Measurements from ENCODE around the gene HPS4. TPM values are rescaled to one million over a fixed set of nuclear protein-coding genes. Genes with fewer than 3 reads are reported as not detected.

HPS4 gene
- total RNA-seq, 2 experiments from 2014 or later, result 39.3 to 41.2 TPM

DNA sequence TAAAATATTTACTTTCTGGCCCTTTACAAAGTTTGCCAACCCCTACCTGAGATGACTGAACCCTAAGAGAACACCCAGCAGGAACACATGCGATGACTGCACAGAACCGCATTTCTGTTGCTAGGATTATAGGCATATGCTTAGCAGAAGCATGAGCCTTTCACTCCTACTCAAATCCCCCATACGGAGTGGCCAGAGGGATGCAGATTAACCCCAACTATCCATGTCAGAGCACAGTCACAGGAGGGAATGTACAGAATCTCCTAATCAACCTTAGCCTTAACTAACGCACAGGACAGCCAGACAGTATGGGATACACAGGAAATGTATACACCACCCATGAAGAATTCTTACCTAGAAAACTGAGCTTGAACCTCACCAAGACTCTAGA, 6.2 kb downstream of the HPS4 start:
- H3K4me3 Mint-ChIP-seq, result no peak overlapping the region
- peaks cover 47% of the 10 kb centered on the region for H3K36me3 Mint-ChIP-seq
- CTCF ChIA-PET, result interaction anchor here (1.0 to 1.5 kb wide), 3 partner anchors 25 to 193 kb away, joined by 3 to 5 read pairs (median 3); no protein-coding TSS in a partner anchor

DNA sequence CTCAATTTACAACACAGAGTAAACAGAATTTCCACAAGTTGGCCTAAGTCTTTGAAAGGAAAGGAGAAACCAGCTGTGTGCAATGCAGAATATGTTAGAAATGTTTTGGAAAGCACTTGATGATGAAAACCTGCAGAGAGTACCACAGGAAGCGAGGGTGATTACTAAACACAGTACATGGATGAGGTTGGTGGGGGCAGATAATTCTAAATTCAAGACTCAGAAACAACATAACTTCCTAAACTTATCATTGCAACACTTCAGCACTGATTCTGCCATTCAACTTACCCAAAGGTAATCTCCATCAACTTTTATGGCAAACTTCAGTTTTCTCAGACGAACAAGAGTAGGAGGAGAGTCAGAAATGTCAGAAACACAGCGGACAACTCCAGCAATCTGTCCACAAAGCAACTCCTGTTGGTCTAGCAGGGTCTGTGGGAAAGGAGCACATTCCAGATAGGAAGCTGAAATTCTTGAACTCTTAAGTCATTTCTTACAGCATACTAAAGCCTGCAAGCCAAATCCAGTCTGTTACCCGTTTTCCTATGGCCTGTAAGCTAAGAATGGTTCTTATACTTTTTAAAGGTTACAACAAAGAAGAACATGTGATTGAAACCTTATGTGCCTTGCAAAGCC, 6.8 kb downstream of the HPS4 start:
- DNase-seq (peak; percentile 38), ATAC-seq (peak; percentile 46)
- CTCF ChIA-PET, result interaction anchor here (1.0 to 1.5 kb wide), 3 partner anchors 25 to 194 kb away, joined by 3 to 5 read pairs (median 3); no protein-coding TSS in a partner anchor
- Mint-ChIP-seq H3K27me3 (no peaks in the 10 kb centered on the region), H3K9me3 (ENCODE audit: low read depth) (no peaks in the 10 kb centered on the region), H3K27ac (peak overlapping the region; percentile 65), H3K4me3 (no peak overlapping the region), H3K4me1 (peaks cover 56% of the 10 kb centered on the region), H3K36me3 (peaks cover 47% of the 10 kb centered on the region)

More for the DNA sequence above, 6.2 kb downstream of the HPS4 start:
- no peaks in the 10 kb centered on the region for H3K27me3 Mint-ChIP-seq
- peak overlapping the region; percentile 65 for H3K27ac Mint-ChIP-seq
- H3K9me3 Mint-ChIP-seq (ENCODE audit: low read depth), result no peaks in the 10 kb centered on the region
- H3K4me1 Mint-ChIP-seq, result peaks cover 61% of the 10 kb centered on the region
- DNase-seq (no peak), ATAC-seq (no peak)

DNA sequence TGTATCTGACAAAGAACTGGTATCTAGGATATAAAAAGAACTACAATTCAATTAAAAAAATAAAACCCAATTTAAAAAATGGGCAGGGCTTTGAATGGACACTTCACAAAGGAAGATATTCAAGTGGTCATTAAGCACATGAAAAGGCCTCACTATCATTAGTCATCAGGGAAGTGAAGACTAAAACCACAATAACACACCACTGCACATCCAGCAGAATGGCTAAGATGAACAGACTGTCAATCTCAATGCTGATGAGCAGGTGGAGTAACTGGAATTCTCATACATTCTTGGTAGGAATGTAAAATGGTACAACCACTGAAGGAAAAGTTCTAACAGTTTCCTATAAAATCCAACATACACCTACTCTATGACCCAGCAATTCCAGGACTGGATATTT, 8.9 kb downstream of the HPS4 start:
- H3K4me3 Mint-ChIP-seq, result no peak overlapping the region
- peaks cover 45% of the 10 kb centered on the region for H3K36me3 Mint-ChIP-seq
- no peak for ATAC-seq
- no peak for DNase-seq
- H3K27me3 Mint-ChIP-seq, result no peaks in the 10 kb centered on the region
- no peak overlapping the region for H3K27ac Mint-ChIP-seq
- CTCF ChIA-PET, result no interaction called here
- peaks cover 37% of the 10 kb centered on the region for H3K4me1 Mint-ChIP-seq
- no peaks in the 10 kb centered on the region for H3K9me3 Mint-ChIP-seq (ENCODE audit: low read depth)

DNA sequence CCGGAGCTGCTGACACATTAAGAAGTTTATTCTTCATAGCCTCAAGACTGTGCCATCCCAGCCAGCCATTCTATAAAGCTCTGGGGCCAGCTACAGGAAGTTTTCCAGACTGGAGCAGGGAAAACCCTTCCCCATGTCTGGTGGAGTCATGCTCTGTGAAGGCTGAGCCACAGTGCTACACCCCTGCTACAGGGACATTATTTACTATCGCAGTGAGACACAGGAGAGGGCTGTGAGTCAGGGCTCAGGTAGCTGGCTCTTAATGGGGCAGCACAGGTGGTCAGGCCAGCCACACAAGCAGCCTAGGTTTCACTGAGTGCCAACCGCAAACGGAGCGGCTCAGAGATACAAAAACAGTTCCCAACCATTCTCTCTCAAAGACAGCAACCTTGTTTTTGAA, 12.1 kb downstream of the HPS4 start:
- CTCF ChIA-PET, result interaction anchor here (1.4 kb wide), 1 partner anchor 10 kb away, joined by 4 read pairs; no protein-coding TSS in a partner anchor
- Mint-ChIP-seq H3K36me3 (peaks cover 45% of the 10 kb centered on the region), H3K27ac (no peak overlapping the region), H3K4me3 (no peak overlapping the region), H3K9me3 (ENCODE audit: low read depth) (no peaks in the 10 kb centered on the region), H3K4me1 (peaks cover 19% of the 10 kb centered on the region), H3K27me3 (no peaks in the 10 kb centered on the region)
- DNase-seq, result no peak
- no peak for ATAC-seq

DNA sequence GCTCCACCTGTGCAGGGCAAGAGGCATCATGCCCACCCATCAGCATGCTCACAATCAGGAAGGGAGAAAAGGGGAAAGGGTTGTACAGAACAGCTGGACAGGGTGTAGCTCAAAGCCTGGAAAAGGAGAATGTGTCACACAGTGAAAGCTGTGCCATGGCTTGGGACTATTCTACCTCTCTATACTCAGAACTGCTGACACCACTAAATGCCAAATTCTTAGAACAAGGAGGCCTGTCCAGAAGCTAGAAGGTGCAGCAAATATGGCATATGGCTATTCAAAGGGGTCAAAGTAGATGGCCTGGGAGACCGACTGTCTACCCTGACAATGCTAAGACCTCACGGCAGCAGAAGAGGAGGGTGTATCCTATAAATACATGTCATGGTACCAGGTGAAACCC, 12.8 kb downstream of the HPS4 start:
- ATAC-seq (no peak), DNase-seq (no peak)
- Mint-ChIP-seq H3K27me3 (no peaks in the 10 kb centered on the region), H3K4me3 (no peak overlapping the region), H3K27ac (no peak overlapping the region), H3K9me3 (ENCODE audit: low read depth) (no peaks in the 10 kb centered on the region), H3K4me1 (peaks cover 18% of the 10 kb centered on the region), H3K36me3 (peaks cover 48% of the 10 kb centered on the region)
- CTCF ChIA-PET, result interaction anchor here (1.4 kb wide), 1 partner anchor 9 kb away, joined by 4 read pairs; no protein-coding TSS in a partner anchor

DNA sequence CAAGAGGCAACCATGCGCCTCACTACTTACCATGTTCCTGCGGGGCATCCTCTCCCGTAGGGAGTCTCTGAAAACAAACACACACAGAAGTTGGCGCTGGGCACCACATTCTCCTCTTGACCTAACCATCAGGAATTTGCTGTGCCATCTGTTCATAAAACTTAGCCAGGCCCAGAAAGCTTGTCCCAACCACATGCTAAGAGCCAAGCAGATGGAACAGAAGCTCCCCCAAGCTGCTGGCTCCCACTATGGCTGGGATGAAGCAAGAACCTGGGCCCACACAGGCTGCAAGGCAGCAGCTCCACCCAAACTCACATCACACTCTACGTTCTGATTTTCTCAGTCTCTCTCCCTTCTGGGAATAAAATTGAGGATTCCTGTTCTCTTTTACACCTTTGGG, 17.4 kb downstream of the HPS4 start:
- no peak for DNase-seq
- H3K4me3 Mint-ChIP-seq, result no peak overlapping the region
- no peak overlapping the region for H3K27ac Mint-ChIP-seq
- H3K9me3 Mint-ChIP-seq (ENCODE audit: low read depth), result no peaks in the 10 kb centered on the region
- CTCF ChIA-PET, result interaction anchor here (0.5 to 1.6 kb wide), 3 partner anchors 36 to 111 kb away, joined by 3 read pairs; no protein-coding TSS in a partner anchor
- peaks cover 35% of the 10 kb centered on the region for H3K36me3 Mint-ChIP-seq
- peaks cover 10% of the 10 kb centered on the region for H3K4me1 Mint-ChIP-seq
- H3K27me3 Mint-ChIP-seq, result no peaks in the 10 kb centered on the region
- no peak for ATAC-seq

DNA sequence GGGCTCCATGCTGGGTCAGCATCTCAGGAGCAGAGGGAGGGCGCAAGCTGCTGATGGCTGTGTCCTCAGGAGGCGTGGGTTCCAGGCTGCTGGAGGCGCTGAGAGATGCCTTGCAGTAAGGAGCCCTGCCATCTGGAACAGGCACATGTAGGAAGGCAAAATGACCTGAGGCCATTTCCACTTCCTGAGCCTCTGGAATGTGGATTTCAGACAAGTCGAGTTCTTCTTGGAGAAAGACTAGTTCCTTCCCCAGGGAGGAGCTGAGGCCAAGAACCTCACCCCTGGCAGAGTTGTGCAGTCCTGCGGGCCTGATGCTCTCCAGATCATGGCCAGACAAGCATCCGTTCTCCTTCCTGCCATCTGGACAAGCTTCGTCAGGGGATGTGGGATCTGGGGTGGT, 19.3 kb downstream of the HPS4 start:
- ATAC-seq, result no peak
- DNase-seq, result no peak

DNA sequence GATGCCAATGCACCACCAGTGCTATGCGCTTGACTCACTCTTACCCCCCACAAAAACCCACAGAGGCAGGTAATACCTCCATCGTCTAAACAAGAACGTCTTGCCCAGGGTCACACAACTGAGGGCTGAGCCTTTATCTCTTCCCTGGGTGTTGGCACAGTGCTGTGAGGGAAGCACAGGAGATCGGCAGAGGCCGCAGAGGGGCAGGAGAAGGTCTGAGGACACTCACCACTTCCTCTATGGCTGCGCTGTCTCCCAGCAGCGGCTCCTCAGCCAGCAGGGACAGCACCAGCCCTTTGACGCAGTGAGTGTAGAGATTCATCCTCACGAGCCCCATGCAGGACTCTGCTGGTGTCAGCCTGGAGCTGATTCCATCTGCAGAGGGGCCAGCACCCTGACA, 19.9 kb downstream of the HPS4 start:
- no peak overlapping the region for H3K4me3 Mint-ChIP-seq
- CTCF ChIA-PET, result interaction anchor here (1.0 to 4.4 kb wide), 3 partner anchors 39 to 103 kb away, joined by 3 to 62 read pairs (median 5); no protein-coding TSS in a partner anchor
- no peak overlapping the region for H3K27ac Mint-ChIP-seq
- DNase-seq (no peak), ATAC-seq (no peak)
- no peaks in the 10 kb centered on the region for H3K9me3 Mint-ChIP-seq (ENCODE audit: low read depth)
- H3K4me1 Mint-ChIP-seq, result peaks cover 10% of the 10 kb centered on the region
- no peaks in the 10 kb centered on the region for H3K27me3 Mint-ChIP-seq
- H3K36me3 Mint-ChIP-seq, result peaks cover 30% of the 10 kb centered on the region

More for the DNA sequence above, 19.3 kb downstream of the HPS4 start:
- H3K4me3 Mint-ChIP-seq, result no peak overlapping the region
- no peaks in the 10 kb centered on the region for H3K27me3 Mint-ChIP-seq
- H3K4me1 Mint-ChIP-seq, result peaks cover 10% of the 10 kb centered on the region
- CTCF ChIA-PET, result no interaction called here
- no peaks in the 10 kb centered on the region for H3K9me3 Mint-ChIP-seq (ENCODE audit: low read depth)
- H3K36me3 Mint-ChIP-seq, result peaks cover 32% of the 10 kb centered on the region
- H3K27ac Mint-ChIP-seq, result no peak overlapping the region

DNA sequence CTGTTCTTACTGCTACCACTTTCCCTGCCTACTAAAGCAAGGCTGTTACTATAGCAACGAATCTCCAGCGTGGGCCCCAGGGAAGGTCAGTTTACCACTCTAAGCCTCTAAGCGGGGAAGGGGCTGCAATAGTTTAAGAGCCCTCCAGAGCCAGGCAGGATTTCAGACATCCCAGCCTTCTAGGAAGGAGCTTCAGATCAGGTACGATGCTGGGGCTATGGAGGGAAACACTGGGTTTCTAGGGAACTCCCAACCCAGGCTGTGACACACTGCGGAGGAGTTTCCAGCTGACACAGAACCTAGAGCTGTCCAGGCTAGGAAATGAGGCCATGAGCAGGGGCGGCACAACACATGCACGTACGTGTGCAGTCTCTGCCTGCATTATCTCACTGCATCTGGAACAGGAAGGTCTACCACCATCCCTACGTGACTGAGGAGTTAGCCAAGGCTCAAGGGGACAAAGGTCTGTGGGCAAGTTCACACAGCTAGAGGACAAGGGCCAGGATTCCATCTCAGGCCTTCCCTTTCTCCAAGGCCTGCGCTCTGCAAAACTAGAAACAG, 20.4 kb downstream of the HPS4 start:
- H3K4me3 Mint-ChIP-seq, result no peak overlapping the region
- DNase-seq (no peak), ATAC-seq (peak; percentile 12)
- peaks cover 25% of the 10 kb centered on the region for H3K36me3 Mint-ChIP-seq
- no peak overlapping the region for H3K27ac Mint-ChIP-seq
- no peaks in the 10 kb centered on the region for H3K9me3 Mint-ChIP-seq (ENCODE audit: low read depth)
- CTCF ChIA-PET, result interaction anchor here (1.0 to 4.4 kb wide), 6 partner anchors 9 to 212 kb away, joined by 3 to 62 read pairs (median 5); partner anchors contain the start of genes HPS4 and SRRD
- peaks cover 10% of the 10 kb centered on the region for H3K4me1 Mint-ChIP-seq
- no peaks in the 10 kb centered on the region for H3K27me3 Mint-ChIP-seq

DNA sequence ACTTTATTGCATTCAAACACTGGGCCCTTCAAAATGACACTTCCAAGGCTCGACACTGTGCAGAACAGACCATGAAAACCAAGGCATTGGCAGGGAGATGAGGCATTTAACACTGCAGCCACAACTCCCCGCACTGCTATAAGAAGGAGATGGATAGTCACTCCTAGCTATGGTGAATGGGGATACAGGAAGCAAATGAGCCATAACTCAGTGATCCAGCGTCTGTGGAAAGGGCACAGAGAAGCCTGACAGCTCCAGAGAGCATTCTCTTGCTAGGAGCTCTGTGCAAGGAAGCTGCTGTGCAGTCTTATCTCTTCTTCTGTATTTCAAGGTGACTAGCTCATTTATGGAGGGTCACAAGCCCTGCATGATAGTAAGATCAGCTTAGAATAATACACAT, 20.9 kb downstream of the HPS4 start:
- Mint-ChIP-seq H3K4me3 (no peak overlapping the region), H3K9me3 (ENCODE audit: low read depth) (no peaks in the 10 kb centered on the region), H3K27ac (no peak overlapping the region), H3K27me3 (no peaks in the 10 kb centered on the region), H3K4me1 (peaks cover 7% of the 10 kb centered on the region), H3K36me3 (peaks cover 24% of the 10 kb centered on the region)
- CTCF ChIA-PET, result interaction anchor here (0.6 to 4.4 kb wide), 9 partner anchors 8 to 212 kb away, joined by 3 to 62 read pairs (median 5); partner anchors contain the start of genes HPS4 and SRRD
- DNase-seq (no peak), ATAC-seq (no peak)

DNA sequence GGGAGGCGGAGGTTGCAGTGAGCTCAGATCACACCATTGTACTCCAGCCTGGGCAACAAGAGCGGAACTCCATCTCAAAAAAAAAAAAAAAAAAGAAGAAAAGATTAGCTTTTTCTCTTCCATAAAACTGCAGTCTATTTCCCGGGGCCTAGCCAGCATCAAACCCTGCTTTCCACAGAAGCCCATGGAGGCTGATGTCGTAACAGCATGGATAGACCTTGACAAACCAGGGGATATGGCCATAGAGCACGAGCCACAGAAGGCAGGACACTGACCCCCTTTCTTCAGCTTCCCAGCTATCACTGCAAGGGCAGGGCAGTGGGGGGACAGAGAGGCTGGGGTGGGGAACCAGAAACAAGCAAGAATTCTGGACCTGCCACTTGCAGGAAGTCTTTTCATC, 21.5 kb downstream of the HPS4 start:
- H3K36me3 Mint-ChIP-seq, result peaks cover 24% of the 10 kb centered on the region
- no peak overlapping the region for H3K27ac Mint-ChIP-seq
- CTCF ChIA-PET, result interaction anchor here (0.6 to 4.4 kb wide), 18 partner anchors 9 to 213 kb away, joined by 3 to 62 read pairs (median 6); partner anchors contain the start of genes HPS4 and SRRD
- H3K4me3 Mint-ChIP-seq, result no peak overlapping the region
- no peaks in the 10 kb centered on the region for H3K27me3 Mint-ChIP-seq
- peaks cover 6% of the 10 kb centered on the region for H3K4me1 Mint-ChIP-seq
- H3K9me3 Mint-ChIP-seq (ENCODE audit: low read depth), result no peaks in the 10 kb centered on the region
- DNase-seq (no peak), ATAC-seq (no peak)

DNA sequence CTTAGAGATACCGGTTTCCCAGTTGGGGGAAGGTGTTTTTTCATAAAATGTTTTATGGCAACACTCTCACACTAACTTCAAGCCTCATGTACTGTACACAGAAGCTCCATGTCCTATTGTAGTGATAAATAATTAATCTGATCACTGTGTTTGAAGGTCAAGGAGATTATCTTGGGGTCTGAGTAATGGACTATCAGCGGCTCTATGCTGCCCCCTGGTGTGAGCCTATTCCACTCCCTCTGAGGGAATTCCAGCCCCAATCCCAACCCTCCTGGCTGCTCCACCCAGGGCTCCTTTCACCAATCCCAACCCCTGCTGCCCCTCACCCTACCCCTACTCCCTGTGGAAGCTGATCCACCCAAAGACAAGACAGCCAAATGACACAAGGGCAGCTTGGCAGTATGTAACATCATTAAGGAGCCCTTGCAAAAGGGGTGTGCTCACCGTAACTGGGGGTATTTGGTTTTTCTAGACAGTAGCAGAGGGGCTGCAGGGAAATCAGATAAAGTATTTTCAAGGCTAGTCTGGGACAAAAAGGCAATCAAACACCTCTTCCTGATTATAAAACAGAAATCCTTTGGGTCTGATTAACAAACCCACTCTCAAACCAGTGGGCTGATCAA, 22.3 kb downstream of the HPS4 start:
- CTCF ChIA-PET, result interaction anchor here (0.5 to 4.4 kb wide), 22 partner anchors 9 to 213 kb away, joined by 3 to 62 read pairs (median 8); partner anchors contain the start of genes HPS4 and SRRD
- no peaks in the 10 kb centered on the region for H3K4me1 Mint-ChIP-seq
- H3K4me3 Mint-ChIP-seq, result no peak overlapping the region
- H3K36me3 Mint-ChIP-seq, result peaks cover 18% of the 10 kb centered on the region
- ATAC-seq, result peak; percentile 63
- peak; percentile 52 for DNase-seq
- no peaks in the 10 kb centered on the region for H3K27me3 Mint-ChIP-seq
- H3K27ac Mint-ChIP-seq, result no peak overlapping the region
- H3K9me3 Mint-ChIP-seq (ENCODE audit: low read depth), result no peaks in the 10 kb centered on the region

DNA sequence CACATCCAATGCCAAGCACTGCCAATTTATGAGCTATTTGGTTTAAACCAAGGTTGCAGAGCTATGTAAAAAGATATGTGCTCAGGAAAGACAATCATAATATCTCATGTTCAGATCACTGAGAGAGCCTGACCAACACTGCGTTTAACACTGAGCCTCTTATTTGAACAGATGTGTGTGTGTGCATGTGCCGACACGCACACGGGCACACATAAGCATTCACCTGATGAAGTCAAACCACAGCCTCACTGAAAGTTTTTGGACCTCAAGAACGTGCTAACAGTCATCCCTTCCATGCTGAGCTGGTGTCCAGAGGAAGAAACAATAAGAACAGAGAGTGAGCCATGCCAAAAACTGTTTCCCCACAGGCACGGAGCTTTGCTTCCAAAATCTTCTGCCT, 23.4 kb downstream of the HPS4 start:
- CTCF ChIA-PET, result interaction anchor here (0.7 to 4.4 kb wide), 19 partner anchors 8 to 215 kb away, joined by 3 to 62 read pairs (median 10); partner anchors contain the start of genes HPS4 and SRRD
- peaks cover 22% of the 10 kb centered on the region for H3K36me3 Mint-ChIP-seq

More for the DNA sequence above, 23.4 kb downstream of the HPS4 start:
- no peak for ATAC-seq
- Mint-ChIP-seq H3K27ac (no peak overlapping the region), H3K4me1 (no peaks in the 10 kb centered on the region), H3K9me3 (ENCODE audit: low read depth) (no peaks in the 10 kb centered on the region), H3K4me3 (no peak overlapping the region), H3K27me3 (no peaks in the 10 kb centered on the region)
- DNase-seq, result no peak

Data from activated CD8-positive, alpha-beta memory T cell treated with anti-CD3 and anti-CD28 coated beads, Interleukin-2, amount 10 ng/mL, durations not matched to agents 7 days and 5 days (primary cell).